ENCODE measurements around the gene GRM8. TPM values are rescaled to one million over a fixed set of nuclear protein-coding genes. Genes with fewer than 3 reads are reported as not detected.

GRM8 gene
- total RNA-seq, 1 experiment from 2014 or later: not detected

GRCh38 chr7:126541406-126541805 lies 711.3 kb downstream of the GRM8 start:
- Histone ChIP-seq H3K4me3 (ENCODE audit: low read depth in 2 of 2, low read length in 2 of 2) (no peak overlapping the region), H3K4me1 (ENCODE audit: control insufficient read depth, insufficient read depth, low read length) (no peaks in the 10 kb centered on the region), H3K27me3 (ENCODE audit: control insufficient read depth, insufficient read depth, low read length) (no peaks in the 10 kb centered on the region), H3K36me3 (ENCODE audit: control insufficient read depth, insufficient read depth, low read length) (no peaks in the 10 kb centered on the region), H3K9me3 (ENCODE audit: control insufficient read depth, insufficient read depth, low read depth, low read length) (no peaks in the 10 kb centered on the region), H3K27ac (ENCODE audit: low read length) (no peak overlapping the region)
- no TSS peak for BruUV-seq (replicated peaks)
- POLR2A ChIA-PET: no interaction called here
- no peak for DNase-seq (ENCODE audit: low read depth, low spot score)
- intact Hi-C loops (cut with micrococcal nuclease; ENCODE audit: unreplicated experiment) (no loop called here), in situ Hi-C loops (cut with HindIII; ENCODE audit: low pct_unique_long_range_greater_than_20kb, low sequenced_read_pairs) (no loop called here)
- CTCF ChIA-PET: no interaction called here
- ATAC-seq: no peak
- TF ChIP-seq SIN3A (IDR thresholded peaks at IDR 0.05; ENCODE audit: borderline replicate concordance, insufficient read depth, low read depth, low read length) (no peak), REST (IDR thresholded peaks at IDR 0.05; ENCODE audit: insufficient read depth in 1 of 2, low read depth in 2 of 2, low read length in 1 of 2) (no peak), CTCF (IDR thresholded peaks at IDR 0.05) (no peak), POLR2AphosphoS5 (IDR thresholded peaks at IDR 0.05; ENCODE audit: low read depth, low read length) (no peak), TCF7L2 (IDR thresholded peaks at IDR 0.05; ENCODE audit: low read depth, low read length) (no peak)

GRCh38 chr7:126535176-126535575 lies 717.6 kb downstream of the GRM8 start:
- no peak for TF ChIP-seq POLR2AphosphoS5 (IDR thresholded peaks at IDR 0.05; ENCODE audit: low read depth, low read length)
- no peak for TF ChIP-seq TCF7L2 (IDR thresholded peaks at IDR 0.05; ENCODE audit: low read depth, low read length)
- no peak for TF ChIP-seq CTCF (IDR thresholded peaks at IDR 0.05)
- no peak for TF ChIP-seq SIN3A (IDR thresholded peaks at IDR 0.05; ENCODE audit: borderline replicate concordance, insufficient read depth, low read depth, low read length)
- TF ChIP-seq REST (IDR thresholded peaks at IDR 0.05; ENCODE audit: insufficient read depth in 1 of 2, low read depth in 2 of 2, low read length in 1 of 2): no peak
- Histone ChIP-seq H3K4me1 (ENCODE audit: control insufficient read depth, insufficient read depth, low read length) (no peaks in the 10 kb centered on the region), H3K4me3 (ENCODE audit: low read depth in 2 of 2, low read length in 2 of 2) (no peak overlapping the region), H3K27ac (ENCODE audit: low read length) (no peak overlapping the region), H3K36me3 (ENCODE audit: control insufficient read depth, insufficient read depth, low read length) (no peaks in the 10 kb centered on the region), H3K27me3 (ENCODE audit: control insufficient read depth, insufficient read depth, low read length) (no peaks in the 10 kb centered on the region), H3K9me3 (ENCODE audit: control insufficient read depth, insufficient read depth, low read depth, low read length) (no peaks in the 10 kb centered on the region)
- DNase-seq (ENCODE audit: low read depth, low spot score) (no peak), ATAC-seq (no peak)
- POLR2A ChIA-PET: no interaction called here
- in situ Hi-C loops (cut with HindIII; ENCODE audit: low pct_unique_long_range_greater_than_20kb, low sequenced_read_pairs): no loop called here
- no TSS peak for BruUV-seq (replicated peaks)
- CTCF ChIA-PET: no interaction called here
- intact Hi-C loops (cut with micrococcal nuclease; ENCODE audit: unreplicated experiment): no loop called here
